Stimulated activated CD4-positive, alpha-beta T cell treated with anti-CD3 and anti-CD28 coated beads, TNF-alpha, amount 100 ng/mL, for 1 hour (primary cell): ENCODE results near the gene STK32C.

ENCODE experiments used
- DNase-seq, 3 donors: peaks; one replicate each; pipeline ENCODE4 v3.0.0-alpha.2; 2020; ENCODE audit warnings: low read depth in 3 of 3, low spot score in 1 of 3

The STK32C gene

DNA sequence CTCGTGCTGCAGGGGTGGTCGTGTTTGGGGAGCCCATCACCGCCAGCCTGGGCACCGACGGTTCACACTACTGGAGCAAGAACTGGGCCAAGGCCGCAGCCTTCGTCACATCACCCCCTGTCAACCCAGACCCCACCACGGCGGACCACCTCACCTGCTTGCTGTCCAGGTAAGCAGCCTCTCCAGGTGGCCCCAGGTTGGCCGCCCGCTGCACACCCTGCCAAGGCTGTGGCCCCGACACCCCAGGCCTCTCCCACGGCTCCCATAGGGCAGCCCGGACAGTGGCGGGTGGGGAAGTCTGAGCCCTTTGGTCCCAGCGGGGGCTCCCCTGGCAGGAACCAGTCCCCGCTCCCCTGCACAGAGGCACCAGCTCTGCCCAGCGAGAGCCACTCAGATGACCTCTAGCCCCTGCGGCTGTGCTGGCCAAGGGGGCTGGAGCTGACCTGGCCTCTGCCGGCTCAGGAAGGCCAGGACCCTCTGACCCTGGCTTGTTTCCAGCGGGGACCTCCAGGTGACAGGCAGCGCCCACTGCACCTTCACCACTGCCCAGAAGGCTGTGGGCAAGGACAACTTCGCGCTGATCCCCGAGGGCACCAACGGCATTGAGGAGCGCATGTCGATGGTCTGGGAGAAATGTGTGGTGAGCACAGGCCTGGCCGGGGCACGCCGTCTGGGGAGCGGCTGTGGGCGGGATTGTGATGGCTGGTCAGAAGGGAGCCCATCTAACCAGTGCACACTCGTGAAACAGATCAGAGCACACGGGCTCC, 107.2 kb downstream of the STK32C start:
- DNase-seq: no peak

DNA sequence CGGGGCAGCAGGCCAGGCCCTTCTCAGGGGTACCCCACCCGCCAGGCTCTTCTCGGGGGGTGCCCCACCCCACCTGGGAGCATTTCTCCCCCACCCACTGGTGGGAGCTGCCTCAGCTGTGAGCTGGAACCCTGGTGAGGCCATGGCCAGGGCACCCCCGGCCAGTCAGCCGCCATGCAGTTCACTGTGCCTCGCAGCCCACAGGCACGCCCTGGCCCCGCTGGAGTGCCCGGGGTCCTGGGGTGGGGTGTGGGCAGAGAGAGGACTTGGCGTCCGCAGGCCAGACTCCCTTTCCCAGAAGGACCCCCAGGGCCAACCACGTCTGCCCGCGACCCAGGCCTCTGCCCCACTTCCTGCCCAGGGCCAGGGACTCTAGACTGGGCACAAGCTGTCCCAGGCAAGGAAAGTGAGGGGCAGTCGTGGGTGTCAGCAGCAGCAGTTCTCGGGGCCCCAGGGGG, 107.9 kb downstream of the STK32C start:
- DNase-seq: no peak

GRCh38 chr10:132199268-132199853, 108.4 kb downstream of the STK32C start:
- DNase-seq: no peak

GRCh38 chr10:132198381-132199181, 109.2 kb downstream of the STK32C start:
- no peak for DNase-seq

GRCh38 chr10:132198068-132198370, 109.7 kb downstream of the STK32C start:
- DNase-seq: no peak

- DNase-seq: no peak
Measured at GRCh38 chr10:132197271-132198067, 110.3 kb downstream of the STK32C start.

GRCh38 chr10:132196178-132197113, 111.3 kb downstream of the STK32C start:
- DNase-seq: no peak

GRCh38 chr10:132195366-132196075, 112.2 kb downstream of the STK32C start:
- DNase-seq: no peak

GRCh38 chr10:132194726-132195125, 113.0 kb downstream of the STK32C start:
- DNase-seq: no peak

- no peak for DNase-seq
Measured at GRCh38 chr10:132193907-132194552, 113.7 kb downstream of the STK32C start.

DNA sequence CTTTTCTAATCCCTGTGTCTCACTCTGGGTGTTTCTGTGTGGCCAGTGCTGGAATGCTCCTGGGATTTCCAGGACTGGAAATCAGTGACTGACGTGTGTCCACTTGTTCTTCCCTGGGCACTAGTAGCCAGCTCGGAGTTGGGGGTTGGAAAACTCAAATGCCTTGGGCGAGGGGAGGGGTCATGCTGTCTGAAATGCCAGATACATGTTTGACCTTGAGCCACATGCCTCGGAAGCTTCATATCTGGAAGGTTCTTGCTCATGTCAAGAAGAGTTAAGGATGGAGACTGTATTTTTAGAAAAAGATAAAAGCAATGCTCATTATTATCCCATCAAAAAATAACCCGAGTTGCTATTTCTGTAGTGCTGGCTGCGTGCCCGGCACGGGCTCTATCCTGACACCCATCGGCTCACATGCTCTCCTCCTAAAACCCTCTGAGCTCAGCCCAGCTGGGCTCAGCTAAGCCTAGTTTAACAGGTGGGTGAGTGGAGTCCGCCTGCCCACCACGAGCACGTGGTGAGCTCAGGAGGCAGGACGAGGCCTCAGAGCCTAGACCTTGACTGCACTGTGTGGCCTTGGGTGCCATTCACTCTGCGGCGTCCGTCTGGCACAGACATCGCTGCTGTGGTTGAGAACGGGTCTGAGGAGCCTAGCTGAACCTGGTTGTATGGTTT, 114.6 kb downstream of the STK32C start:
- DNase-seq: no peak

GRCh38 chr10:132192076-132192975, 115.4 kb downstream of the STK32C start:
- no peak for DNase-seq

- DNase-seq: no peak
Measured at GRCh38 chr10:132189810-132190422, 117.8 kb downstream of the STK32C start.

- no peak for DNase-seq
Measured at GRCh38 chr10:132189016-132189415, 118.7 kb downstream of the STK32C start.

DNA sequence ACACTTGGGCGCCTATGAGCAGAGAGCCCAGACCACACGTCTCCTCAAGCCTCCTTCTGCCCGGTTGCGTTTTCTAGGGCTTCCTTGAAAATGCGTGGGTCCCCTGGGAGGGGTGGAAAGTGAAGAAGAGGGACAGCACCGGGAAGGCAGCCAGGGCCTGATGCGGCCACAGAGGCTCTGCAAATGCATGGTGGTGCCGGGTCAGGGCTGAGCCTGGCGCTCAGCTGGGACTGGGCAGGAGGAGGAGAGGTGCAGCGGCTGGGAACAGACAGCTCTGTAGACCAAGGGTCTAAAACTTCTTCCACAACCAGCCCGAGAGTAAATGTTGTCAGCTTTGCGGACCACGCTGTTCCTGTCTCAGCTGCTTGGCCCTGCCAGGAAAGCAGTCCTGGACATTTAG, 119.4 kb downstream of the STK32C start:
- DNase-seq: no peak

- no peak for DNase-seq
Measured at GRCh38 chr10:132187430-132188138, 120.2 kb downstream of the STK32C start.
